ENCODE data around the gene FRMD8.
A peak's percentile ranks its signal among the peaks of the same experiment; 100 is the strongest.

Gene FRMD8

GRCh38 chr11:65376138-65376713 is 10.2 kb upstream of the FRMD8 start:
- DNase-seq: no peak

GRCh38 chr11:65377036-65377435 is 9.4 kb upstream of the FRMD8 start:
- no peak for DNase-seq

DNA sequence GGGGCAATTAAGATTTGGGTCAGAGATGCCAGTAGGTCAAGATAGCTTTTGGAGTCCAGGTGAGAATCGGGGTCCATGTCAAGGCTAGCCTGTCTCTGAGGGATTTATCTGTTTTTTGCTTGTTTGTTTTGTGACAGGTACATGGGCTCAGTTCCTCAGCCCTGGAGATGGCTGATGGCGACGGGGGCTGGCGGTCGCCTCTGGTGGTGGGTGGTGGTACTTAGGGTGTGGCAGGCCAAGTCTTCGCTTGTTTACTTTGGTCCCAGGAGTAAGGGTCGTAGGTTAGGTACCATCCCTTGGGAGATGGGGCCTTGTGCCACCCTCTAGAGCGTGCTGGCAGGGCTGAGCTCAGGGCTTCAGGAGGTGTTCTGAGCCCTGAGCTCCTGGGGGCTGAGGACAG is 8.7 kb upstream of the FRMD8 start:
- no peak for DNase-seq

DNA sequence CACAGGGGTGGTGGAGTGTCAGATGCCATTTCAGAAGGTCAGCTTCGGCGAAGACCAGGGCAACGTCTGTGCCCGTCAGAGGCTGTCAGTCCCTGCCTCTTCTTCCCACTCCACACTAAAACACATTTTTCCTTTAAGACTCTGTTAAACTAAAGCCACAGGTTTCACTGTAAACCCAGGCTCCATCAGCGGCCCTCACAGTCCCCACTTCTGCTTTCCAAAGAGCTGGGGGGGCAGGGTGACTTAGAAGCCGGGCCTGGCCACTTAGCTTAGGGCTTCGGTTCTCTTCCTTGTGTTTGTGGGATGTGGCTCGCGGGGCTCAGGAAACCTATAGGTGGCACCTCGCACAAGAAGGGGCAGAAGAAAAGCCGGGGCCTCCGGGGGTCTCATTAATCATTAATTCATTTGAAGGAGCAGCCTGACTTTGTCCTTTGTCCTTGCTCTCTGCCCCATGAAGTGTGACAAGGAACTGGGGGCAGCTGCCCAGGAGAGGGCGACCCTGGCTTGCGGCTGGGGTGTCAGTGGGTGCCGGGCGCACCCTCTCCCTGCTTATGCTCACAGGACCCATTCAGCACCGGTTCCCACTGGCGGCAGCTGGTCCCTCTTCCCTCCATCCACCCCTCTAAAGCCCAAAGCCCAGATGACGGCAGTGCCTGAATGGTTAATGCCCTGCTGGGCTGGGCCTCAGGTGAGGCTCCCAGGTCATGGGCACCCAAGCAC is 8.1 kb upstream of the FRMD8 start:
- no peak for DNase-seq

- no peak for DNase-seq
Measured at GRCh38 chr11:65378928-65379638, 7.4 kb upstream of the FRMD8 start.

DNA sequence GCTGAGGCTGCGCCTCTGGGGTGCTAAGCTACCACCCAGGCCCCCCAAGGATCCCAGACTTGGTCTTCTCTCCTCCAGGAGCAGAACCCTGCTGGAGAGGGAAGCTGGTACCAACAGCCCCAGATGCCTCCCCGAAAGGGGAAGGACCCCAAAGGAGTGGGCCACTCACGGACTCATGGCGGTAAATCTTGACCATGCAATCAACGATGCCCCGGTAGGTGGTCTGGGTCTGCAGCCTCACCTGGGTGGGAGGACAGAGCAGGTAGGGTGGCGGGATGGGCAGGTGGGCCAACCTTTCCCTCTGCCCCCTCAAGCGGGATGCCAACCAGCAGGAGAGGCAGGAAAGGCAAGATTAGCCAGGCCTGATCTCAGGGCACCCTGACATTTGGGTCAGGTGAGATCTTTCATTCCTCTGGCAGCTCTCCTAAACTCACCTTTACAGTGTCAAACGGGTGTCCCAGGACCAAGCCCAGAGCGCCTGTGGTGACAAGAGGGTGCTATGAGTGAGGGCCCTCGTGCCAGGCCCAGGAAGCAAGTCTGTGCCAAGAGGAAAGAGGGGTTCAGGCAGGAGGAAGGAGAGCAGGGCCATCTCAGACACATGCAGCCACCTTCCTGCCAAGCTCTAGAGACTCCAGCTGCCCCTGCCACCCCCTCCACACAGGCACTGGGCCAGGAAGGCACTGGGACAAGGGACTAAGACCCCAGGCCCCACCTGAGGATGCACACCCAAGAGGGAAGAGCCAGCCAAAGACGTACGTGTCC is 6.6 kb upstream of the FRMD8 start:
- DNase-seq: no peak

DNA sequence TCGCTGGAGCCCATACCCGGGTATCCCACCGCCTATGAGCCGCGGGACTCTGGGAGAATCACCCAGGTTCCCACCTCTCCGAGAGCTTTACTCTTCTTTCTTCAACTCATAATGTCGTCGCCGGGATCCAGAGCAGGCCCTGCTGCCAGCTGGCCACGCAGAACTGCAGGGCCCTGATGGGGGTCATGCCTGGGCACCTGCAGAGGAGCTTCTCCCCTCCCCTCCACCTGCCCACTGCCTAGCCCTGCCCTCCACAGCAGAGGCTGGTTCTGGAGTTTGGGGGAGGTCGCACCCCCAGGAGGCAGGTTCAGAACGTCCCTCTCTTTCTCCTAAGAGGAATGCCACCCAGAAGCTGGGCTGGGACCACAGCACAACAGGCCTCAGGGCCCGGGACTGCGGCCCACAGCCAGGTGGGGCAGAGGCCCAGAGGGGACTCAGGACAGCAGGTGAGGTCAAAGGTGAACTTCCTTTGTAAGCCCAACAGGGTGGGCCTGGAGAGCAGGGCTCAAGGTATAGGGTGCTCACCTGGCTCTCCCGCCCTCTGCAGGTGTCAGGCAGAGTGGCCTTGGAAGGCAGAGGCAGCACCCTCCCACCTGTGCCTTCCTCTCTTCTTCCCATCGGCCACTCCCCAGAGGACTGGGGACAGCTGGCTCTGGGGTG is 5.8 kb upstream of the FRMD8 start:
- no peak for DNase-seq

- no peak for DNase-seq
Measured at GRCh38 chr11:65381716-65382032, 4.8 kb upstream of the FRMD8 start.

DNA sequence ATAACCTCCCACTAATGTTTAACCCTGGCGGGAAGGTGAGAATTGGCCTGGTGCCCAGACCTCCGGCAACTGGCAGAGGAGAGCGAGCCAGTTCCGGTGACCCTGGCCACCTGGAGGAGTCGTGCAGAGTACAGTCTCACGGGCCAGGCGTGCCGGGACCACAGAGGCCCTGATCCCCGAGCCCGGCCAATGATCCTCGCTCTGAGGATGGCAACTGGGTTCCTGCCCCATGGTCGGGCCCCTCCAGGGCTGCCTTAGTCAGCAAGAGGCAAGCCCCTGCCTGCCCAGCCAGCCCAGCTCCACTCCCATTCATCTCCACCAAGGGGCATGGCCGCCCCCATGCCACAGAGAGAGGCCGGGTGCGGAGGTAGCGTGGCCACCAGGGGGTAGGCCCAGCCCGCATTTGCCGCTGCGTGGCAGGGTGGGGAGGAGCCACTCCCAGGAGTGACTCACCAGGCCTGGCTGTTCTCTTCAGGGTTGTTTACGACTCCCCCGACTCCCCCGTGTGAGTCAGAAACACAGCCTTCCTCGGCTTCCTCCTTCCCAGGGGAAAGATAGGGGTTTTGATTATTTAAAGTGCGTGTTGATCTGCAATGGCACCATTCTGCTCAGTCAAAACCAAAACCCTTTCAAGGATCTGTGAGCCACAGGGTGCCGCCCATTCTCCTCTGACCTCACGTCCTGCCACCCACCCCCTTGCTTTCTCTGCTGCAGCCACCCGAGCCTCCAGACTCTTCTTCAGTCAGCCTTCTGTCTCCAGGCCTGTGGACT is 4.2 kb upstream of the FRMD8 start, which contains the start of gene SLC25A45:
SLC25A45 (minus strand) TSS at position 614 of the 771 bp plus-strand sequence. CDS start 695 bp downstream, outside the sequence.
- DNase-seq: peak; percentile 83 to 88

GRCh38 chr11:65382804-65383368 is 3.6 kb upstream of the FRMD8 start:
- DNase-seq: peak; percentile 72 to 82

DNA sequence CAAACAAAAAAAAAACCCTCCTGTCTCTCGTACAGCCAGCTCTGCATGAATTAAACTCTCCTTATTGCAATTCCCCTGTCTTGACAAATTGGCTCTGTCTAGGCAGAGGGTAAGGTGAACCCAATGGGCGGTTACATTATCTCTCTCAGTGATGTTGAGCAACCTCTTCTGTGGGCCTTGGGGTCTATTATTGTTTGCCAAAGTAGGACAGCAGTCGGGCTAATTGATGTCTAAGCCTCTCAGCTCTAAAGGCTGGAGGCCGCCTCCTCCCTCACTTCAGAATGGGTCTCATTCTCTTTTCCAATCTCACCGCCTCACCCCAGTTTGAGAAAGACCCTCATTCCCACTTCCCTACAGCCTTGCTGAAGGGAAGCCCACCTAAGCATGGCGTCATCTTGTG is 2.7 kb upstream of the FRMD8 start:
- DNase-seq: no peak

DNA sequence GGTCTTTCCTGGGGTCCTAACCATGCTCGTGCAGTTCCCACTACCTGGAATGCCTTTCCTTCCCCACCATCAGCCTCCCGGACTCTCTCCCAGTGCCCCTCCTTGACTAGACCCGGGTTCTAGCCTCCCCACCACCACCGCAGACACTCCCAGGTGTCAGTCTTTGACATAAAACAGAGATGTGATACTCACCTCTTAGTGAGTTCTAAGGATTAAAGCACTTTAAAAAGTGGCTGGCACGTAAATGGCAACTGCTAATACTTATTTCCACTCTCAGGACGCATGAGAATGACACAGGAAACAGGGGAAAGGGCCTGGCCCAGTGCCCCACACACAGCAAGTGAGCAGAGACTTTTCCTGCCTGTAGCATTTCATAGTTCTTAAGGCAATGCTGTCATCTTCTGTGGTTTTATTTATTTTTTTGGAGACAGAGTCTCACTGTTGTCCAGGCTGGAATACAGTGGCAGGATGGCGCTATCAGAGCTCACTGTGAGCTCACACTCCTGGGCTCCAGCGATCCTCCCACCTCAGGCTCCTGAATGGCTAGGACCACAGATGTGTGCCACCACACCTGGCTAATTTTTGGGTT is 2.0 kb upstream of the FRMD8 start:
- no peak for DNase-seq

DNA sequence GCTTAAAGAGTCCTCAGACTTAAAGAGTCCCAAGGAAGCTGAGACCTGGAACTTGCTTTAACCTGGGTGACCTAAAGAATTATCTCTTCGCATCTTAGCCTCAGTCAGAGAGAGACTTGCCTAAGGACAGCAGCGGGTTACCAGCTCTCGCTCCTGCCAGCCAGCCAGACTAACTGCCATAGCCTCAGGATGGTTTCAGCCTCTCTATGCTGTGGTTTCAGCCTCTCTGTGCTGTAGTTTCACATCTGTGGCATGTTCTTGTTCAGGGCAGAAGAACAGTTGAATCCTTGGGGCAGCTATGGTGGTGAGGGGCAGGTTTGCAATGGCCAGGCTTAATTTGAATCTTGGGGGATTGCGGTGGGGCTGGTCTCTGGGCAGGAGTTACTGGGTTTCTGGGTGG is 2.3 kb downstream of the FRMD8 start:
- no peak for DNase-seq

- no peak for DNase-seq
Measured at GRCh38 chr11:65389294-65389980, 3.0 kb downstream of the FRMD8 start.

DNA sequence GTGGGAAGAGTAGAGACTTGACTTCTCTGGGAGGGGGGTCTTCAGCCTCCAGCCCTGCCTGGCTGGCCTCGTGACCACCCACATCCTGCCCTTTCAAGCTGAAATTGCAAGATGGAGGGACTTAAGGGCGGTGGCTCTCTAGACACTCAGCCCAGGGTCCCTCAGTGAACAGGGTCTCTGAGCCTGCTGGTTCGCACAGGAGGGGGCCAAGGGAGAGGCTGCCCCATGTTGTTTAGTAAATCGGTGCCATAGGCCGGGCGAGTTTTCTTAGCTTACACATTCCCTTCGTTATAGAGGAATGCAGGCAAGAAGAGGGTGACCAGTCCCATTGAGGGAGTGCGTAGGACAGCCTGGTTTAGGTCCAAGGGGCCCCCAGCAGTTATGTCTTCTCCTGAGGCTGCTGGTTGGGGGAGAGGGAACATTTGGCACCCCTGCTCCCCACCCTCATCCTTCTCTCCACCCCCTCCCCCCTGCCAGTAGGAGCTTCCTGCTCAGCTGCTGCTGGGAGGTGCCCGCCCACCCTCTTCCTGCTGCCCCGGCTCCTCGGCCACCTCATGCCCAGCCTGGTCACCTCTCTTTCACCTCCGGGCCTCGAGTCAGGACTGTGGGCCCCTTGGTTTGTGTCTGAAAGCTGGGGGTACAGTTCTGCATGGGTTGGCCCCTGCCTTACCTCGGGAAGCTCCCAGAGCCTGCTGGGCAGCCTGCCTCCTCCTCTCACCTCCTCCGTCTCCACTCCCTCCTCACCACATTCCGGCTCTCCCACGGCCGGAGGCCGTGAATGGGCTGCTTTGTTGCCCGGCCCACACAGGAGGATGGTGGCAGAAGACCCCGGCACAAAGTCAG is 3.9 kb downstream of the FRMD8 start:
- no peak for DNase-seq

DNA sequence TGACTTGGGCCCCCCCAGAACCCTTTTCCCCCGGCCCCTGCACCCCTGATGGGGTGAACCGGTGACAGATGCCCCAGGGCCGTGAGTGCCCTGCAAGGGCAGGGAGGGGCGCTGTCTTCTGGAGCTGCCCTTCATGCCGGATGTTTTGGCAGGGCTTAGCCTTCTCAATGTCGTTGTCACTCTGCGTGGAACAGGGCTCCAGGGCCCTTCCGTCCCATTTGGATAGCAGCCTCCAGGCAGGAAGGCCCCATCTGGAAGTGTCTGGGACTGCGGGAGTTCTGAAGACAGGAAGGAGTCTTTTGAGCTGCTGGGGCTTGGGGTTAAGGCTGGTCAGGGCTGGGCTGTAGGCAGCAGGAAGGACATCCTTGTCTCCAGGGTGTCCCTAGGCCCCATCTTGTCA is 4.6 kb downstream of the FRMD8 start:
- no peak for DNase-seq

DNA sequence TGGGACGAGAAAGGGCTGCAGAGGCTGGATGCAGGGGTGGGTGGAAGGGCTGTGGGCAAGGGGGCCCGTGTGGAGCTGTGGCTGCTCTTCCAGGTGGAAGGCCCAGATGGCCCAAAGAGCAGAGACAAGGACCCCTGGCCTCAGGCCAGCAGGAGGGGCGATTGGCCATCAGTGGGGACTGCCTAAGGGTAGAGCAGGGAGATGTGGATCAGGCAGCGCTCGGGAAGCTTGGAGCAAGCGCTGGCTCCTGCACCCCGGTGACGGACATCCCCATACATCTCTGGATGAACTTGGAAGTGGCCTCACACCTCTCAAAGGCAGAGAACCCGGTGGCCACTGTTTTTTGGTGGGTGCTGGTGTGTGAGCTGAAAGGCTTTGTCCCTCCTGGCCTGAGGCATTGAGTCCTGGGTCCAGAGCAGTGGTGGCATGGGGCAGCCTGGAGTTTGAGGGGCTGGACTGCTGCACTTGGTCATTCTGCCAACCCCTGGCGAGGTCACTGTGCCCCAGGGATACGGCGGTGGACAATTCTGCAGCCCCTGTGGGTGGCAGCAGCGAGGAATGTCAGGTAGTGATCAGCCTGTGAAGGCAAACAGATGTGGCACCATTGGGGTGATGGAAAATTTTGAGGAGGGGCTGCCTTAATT is 5.9 kb downstream of the FRMD8 start:
- DNase-seq: no peak

DNA sequence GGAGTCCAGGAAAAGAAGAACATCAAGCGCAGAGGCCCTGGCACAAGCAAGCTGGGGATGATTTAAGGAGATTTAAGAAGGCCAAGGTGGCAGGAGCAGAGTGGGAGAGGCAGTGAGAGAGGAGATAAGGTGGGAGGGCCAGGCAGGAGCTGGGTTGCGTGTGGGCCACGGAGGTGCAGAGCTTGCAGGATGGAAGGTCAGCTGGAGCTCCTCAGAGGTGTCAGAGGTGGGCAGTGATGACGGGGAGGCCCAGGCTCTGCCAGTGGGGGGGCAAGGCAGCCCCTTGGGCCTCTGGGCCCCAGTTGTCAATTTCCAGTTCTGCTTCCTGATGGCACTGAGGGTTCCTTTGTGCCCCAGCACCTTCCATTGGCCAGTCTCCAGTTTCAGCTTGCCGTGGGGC is 6.5 kb downstream of the FRMD8 start:
- DNase-seq: no peak

DNA sequence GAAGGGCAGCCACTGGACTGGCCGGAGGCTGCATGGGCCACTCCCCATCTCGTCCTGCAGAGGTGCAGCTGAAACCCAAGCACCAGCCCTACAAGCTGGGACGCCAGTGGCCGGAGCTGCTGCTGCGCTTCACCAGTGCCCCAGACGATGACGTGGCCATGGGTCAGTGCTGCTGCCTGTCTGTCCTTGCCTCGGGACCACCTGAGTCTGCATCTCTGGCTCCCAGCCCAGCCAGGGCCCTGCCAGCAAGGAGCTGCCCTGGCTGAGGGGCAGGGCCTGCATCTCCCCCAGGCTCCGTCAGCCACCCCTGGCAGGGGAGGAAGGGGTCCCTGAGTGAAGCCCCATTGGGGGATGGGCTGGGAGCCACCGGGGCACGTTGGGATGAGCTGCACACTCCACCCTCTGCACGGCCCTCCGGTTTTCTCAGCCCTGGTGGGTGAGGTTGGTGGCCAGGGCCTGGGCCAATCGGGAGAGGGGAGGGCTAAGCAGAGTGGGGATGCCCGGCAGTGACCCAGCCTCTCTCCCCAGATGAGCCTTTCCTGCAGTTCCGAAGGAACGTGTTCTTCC is 7.2 kb downstream of the FRMD8 start:
- DNase-seq: no peak

Data from NCI-H2081 (cell line).